HUES64 (cell line): ENCODE results near the gene SYNCRIP.
"Not testable (repeated sequence)": the region's sequence is repeated elsewhere in the genome, so short reads cannot be mapped to it uniquely, and the experiment has no call there.

ENCODE experiments used
- H3K27ac ChIP-seq: 2 replicates; pipeline ENCODE4 v1.7.0; 2013; ENCODE audit warnings: low read depth, low read length, inconsistent platforms
- H3K27me3 ChIP-seq: 2 replicates; pipeline ENCODE4 v1.6.1; 2013; ENCODE audit warnings: mild to moderate bottlenecking, low read length; ENCODE audit not compliant: insufficient read depth
- H3K36me3 ChIP-seq: 2 replicates; pipeline ENCODE4 v1.6.1; 2013; ENCODE audit warnings: mild to moderate bottlenecking, low read length; ENCODE audit not compliant: insufficient read depth
- H3K4me1 ChIP-seq: 2 replicates; pipeline ENCODE4 v1.6.1; 2013; ENCODE audit warnings: mild to moderate bottlenecking, low read length, moderate library complexity; ENCODE audit not compliant: insufficient read depth
- H3K4me3 ChIP-seq: 2 replicates; pipeline ENCODE4 v1.5.1; 2013; ENCODE audit warnings: mild to moderate bottlenecking, low read length, moderate library complexity
- H3K9ac ChIP-seq: 2 replicates; pipeline ENCODE4 v1.6.1; 2013; ENCODE audit warnings: mild to moderate bottlenecking, low read depth, low read length
- H3K9me3 ChIP-seq: 2 replicates; pipeline ENCODE4 v1.6.1; 2013; ENCODE audit warnings: low read depth, low read length; ENCODE audit not compliant: insufficient read depth
- WGBS: fragments of 150-250, 120-280 bp; methylation state at CpG from one replicate; pipeline ENCODE4 v1.1.7; 2013; ENCODE audit warnings: missing lambda C conversion rate; 5-methylcytosine and 5-hydroxymethylcytosine counted together

Gene SYNCRIP

DNA sequence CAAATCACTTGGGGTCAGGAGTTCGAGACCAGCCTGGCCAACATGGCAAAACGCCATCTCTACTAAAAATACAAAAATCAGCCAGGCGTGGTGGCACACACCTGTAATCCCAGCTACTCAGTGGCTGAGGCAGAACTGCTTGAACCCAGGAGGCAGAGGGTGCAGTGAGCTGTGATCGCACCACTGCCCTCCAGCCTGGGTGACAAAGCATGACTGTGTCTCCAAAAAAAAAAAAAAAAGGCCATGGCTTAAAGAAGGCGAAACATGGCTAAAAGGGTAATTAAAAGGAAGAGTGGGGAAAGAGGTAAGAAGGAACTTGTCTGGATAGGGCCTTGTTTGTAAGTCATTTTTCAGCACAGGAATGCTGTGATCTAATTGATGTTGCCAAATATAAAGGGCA, 11.6 kb downstream of the SYNCRIP start:
- not testable (repeated sequence) for H3K4me3 ChIP-seq, H3K4me1 ChIP-seq, H3K9me3 ChIP-seq, H3K27ac ChIP-seq, H3K27me3 ChIP-seq, H3K9ac ChIP-seq
- H3K36me3 ChIP-seq, result peaks cover 93% of the 10 kb centered on the region
- WGBS, result 95% methylated on average over 5 of the region's 5 CpGs

DNA sequence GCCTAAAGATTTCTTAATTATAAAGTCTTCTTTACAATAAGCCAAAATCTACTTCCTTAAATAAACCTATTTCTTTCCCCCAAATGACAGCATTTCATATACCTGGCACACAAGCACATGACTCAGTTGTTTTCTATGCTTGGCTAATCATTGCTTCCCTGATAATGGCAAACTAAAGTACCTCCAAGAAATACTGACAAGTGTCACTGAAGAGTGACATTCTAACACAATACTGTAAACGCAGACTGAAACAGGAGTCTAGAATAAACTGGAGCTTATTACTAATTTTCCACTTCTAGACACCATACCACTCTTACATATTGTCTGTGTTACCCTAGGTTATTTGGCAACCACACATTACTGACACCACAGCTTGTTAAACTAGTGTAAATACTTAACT, 14.3 kb downstream of the SYNCRIP start:
- Histone ChIP-seq H3K27ac (no peak overlapping the region), H3K9ac (no peak overlapping the region), H3K4me1 (0 out of 2 replicates have a peak, but pooled peaks cover 4% of the 10 kb centered on the region), H3K9me3 (no peaks in the 10 kb centered on the region), H3K36me3 (peaks cover 93% of the 10 kb centered on the region), H3K4me3 (no peak overlapping the region), H3K27me3 (no peaks in the 10 kb centered on the region)
- WGBS, result 94% methylated on average over 1 of the region's 1 CpG

DNA sequence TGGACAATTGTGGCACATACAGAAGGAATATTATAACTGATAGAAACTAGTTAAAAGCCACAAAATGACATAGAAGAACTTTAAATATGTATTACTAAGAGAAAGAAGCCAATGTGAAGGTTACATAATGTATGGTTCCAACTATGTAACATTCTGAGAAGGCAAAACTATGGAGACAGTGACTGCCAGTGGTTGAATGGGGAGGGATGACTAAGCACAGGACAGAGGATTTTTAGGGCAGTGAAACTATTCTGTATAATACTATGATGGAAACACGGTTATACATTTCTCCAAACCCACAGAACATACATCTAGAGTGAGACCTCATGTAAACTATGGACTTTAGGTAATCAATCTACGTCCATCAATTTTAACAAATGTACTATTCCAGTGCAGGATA, 22.4 kb downstream of the SYNCRIP start:
- no peaks in the 10 kb centered on the region for H3K4me1 ChIP-seq
- no peak overlapping the region for H3K4me3 ChIP-seq
- peaks cover 100% of the 10 kb centered on the region for H3K36me3 ChIP-seq
- no peak overlapping the region for H3K9ac ChIP-seq
- WGBS, result 100% methylated on average over 1 of the region's 2 CpGs
- H3K27ac ChIP-seq, result no peak overlapping the region
- no peaks in the 10 kb centered on the region for H3K27me3 ChIP-seq
- H3K9me3 ChIP-seq, result no peaks in the 10 kb centered on the region

DNA sequence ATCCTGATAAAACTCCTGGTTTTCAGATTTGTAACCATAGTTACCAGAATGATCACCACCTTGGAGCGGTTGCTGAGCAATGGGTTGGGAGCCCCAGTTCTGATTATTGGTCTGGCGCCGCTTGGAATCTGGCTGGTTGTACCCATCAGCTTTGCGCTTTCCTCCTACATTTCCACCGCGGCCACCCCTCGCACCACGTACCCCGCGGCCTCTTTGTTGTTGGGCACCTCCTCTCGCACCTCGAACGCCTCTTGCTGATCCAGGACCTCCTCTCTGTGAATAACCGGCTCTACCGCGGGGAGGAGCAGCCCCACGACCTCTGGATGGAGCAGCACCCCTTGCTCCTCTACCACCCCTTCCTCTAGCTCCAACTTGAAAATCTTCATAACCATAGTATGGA, 27.9 kb downstream of the SYNCRIP start:
- Histone ChIP-seq H3K9me3 (no peaks in the 10 kb centered on the region), H3K27ac (no peak overlapping the region), H3K36me3 (peaks cover 100% of the 10 kb centered on the region), H3K27me3 (no peaks in the 10 kb centered on the region), H3K9ac (no peak overlapping the region), H3K4me1 (no peaks in the 10 kb centered on the region), H3K4me3 (no peak overlapping the region)
- WGBS, result 95% methylated on average over 17 of the region's 17 CpGs

DNA sequence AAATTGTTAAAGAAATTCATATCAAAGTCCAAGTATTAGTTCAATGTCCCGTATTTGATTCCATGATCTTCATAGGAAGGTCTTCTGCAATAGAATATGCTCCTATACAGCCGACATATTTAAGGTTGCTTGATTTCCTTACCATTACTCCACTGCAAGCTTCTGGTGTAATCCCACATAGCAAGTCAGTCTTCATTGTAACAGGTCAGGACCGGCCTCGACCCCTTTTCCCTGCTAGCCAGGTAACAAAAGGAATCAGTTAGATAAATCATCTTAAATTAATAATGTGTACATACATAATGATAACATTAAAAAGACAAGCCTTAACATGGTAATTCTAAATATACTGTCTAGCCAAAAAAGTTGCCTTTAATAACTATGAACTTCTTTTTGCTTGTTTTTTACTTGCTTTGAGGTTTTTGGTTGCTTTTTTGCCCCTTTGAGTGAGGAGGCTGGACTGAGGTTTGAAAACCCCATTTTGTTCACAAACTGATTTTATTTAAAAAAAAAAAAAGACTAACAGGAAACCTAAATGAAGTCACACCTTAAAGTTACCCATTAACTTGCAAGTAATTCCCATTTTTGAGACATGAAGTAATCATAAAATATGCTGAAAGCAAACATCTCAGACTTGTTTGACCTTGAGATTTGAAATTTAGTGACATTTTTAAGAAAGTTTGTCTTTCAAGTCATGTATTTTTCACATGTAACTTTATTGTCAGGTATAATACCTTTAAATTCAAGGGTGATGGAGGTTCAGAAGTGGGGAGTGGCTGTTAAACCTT, 29.8 kb downstream of the SYNCRIP start:
- Histone ChIP-seq H3K9ac (no peak overlapping the region), H3K36me3 (peaks cover 100% of the 10 kb centered on the region), H3K27ac (no peak overlapping the region), H3K27me3 (no peaks in the 10 kb centered on the region), H3K4me3 (no peak overlapping the region), H3K9me3 (no peaks in the 10 kb centered on the region), H3K4me1 (no peaks in the 10 kb centered on the region)
- WGBS, result 98% methylated on average over 4 of the region's 4 CpGs

DNA sequence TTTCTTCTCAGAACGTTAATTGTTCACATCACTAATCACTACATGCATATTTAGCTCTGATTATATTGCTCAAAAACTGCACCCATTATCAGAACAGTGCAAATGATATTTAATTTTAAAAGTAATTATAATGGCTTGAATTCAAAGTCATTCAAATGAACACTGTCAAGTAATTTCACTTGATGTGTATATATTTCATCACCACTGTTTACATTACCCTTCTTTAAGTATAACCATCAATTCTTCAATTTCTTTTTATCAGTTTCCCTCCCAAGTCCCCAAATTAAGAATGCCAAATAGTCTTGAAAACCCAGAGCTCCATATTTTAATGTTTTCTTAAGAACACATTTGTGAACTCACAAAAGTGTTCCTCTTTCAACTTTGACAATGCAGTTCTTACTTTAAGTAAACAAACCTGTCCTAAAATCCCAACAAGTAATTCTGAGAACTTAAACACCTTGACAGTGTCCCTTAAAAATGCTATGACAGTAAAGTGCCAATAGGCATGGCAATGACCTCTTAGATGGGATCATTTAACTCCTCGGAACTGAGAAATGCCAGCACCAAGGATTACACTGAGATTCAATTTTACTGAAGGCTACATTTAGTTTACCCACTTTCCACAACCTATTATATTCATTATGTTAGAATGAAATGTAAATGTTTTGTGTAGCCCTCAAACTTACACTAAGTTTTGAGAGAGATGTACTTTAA, 32.3 kb downstream of the SYNCRIP start:
- Histone ChIP-seq H3K9me3 (no peaks in the 10 kb centered on the region), H3K4me1 (no peaks in the 10 kb centered on the region), H3K9ac (no peak overlapping the region), H3K27me3 (no peaks in the 10 kb centered on the region), H3K36me3 (peaks cover 82% of the 10 kb centered on the region), H3K4me3 (no peak overlapping the region), H3K27ac (no peak overlapping the region)
- WGBS, result 98% methylated on average over 2 of the region's 2 CpGs

DNA sequence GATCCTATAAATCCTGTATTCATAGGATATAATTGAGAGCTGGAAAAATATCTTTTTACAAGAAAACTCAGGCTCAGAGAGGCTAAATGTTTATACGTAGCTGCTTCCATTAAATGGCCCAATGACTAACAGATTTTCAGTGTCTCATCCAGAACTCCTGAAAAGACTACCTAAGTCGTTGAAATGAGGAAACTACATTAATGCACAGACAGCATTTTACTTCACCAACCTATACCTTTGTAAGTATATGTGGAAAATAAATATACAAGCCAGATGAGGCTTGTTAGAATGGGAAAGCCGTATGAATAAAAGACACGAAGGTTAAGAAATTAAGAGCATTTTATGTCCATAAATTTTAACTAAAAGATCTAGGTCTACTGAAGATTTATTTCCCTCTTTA, 40.6 kb downstream of the SYNCRIP start:
- Histone ChIP-seq H3K4me1 (no peaks in the 10 kb centered on the region), H3K9ac (no peak overlapping the region), H3K36me3 (0 out of 2 replicates have a peak, but pooled peaks cover 2% of the 10 kb centered on the region), H3K27ac (no peak overlapping the region), H3K4me3 (no peak overlapping the region), H3K9me3 (no peaks in the 10 kb centered on the region), H3K27me3 (no peaks in the 10 kb centered on the region)
- 100% methylated on average over 4 of the region's 4 CpGs for WGBS

DNA sequence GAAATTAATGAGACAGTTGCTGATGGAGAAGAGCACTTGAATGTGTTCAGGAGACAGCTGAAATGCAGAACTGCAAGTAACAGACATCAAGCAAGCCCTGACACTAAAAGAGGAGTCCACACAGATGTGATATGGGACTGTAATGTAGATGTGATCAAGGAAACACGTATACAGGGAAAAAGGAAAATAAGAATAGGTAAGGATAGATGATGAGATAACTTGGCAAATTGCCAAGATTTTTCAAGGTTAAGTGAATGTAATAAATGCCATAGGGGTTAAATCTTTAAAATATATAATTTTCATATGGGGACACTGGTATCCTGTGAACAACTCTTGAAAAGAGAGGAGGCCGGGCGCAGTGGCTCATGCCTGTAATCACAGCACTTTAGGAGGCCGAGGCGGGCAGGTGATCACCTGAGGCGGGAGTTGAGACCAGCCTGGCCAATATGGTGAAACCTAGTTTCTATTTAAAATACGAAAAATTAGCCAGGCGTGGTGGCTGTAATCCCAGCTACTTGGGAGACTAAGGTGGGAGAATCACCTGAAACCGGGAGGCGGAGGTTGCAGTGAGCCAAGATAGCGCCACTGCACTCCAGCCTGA, 41.9 kb downstream of the SYNCRIP start:
- Histone ChIP-seq H3K36me3 (no peaks in the 10 kb centered on the region), H3K4me1 (no peaks in the 10 kb centered on the region), H3K27me3 (peaks cover 9% of the 10 kb centered on the region; the same call in 1 of the 2 replicates), H3K27ac (no peak overlapping the region), H3K9ac (no peak overlapping the region), H3K9me3 (no peaks in the 10 kb centered on the region), H3K4me3 (no peak overlapping the region)
- WGBS, result 92% methylated on average over 11 of the region's 11 CpGs

DNA sequence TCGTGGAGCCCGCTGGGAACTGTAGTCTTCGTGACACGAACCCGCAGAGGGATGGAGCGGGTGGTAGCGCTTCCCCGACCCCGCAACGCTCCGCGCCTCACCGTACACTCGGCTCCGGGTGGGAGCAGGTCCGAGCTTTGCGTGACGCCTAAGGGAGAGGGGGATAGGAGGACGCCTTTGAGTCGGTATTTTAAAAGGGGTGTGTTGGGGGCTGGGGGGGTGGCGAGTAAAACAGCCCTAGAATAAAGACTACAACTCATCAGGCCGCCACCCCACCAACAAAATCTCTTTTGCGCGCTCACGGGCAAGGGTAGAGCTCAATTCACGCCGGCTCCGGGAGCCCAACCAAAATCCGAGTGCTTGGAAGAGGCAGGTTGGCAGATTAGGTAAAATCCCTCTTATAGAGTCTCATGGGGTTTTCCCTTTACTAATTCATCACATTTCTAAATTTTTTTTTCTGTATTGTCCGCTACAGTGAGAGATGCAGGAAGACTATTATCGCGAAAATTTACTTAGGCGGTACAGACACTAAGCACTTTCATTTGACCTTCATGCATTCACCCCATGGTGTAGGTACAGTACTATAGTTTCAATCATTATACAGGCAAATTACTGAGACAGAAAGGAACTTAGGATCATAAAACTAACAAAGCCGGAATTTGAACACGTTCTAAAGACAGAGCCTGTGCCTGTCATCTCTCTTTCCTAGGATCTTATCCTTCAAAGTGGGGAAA, 48.3 kb downstream of the SYNCRIP start:
- H3K4me3 ChIP-seq, result peak overlapping the region; percentile 78
- H3K36me3 ChIP-seq, result no peaks in the 10 kb centered on the region
- H3K27ac ChIP-seq, result peak overlapping the region; percentile 82
- peak overlapping the region; percentile 69 for H3K9ac ChIP-seq
- 3% methylated on average over 32 of the region's 35 CpGs for WGBS
- H3K4me1 ChIP-seq, result 0 out of 2 replicates have a peak, but pooled peaks cover 7% of the 10 kb centered on the region
- H3K9me3 ChIP-seq, result no peaks in the 10 kb centered on the region
- H3K27me3 ChIP-seq, result peaks cover 27% of the 10 kb centered on the region

DNA sequence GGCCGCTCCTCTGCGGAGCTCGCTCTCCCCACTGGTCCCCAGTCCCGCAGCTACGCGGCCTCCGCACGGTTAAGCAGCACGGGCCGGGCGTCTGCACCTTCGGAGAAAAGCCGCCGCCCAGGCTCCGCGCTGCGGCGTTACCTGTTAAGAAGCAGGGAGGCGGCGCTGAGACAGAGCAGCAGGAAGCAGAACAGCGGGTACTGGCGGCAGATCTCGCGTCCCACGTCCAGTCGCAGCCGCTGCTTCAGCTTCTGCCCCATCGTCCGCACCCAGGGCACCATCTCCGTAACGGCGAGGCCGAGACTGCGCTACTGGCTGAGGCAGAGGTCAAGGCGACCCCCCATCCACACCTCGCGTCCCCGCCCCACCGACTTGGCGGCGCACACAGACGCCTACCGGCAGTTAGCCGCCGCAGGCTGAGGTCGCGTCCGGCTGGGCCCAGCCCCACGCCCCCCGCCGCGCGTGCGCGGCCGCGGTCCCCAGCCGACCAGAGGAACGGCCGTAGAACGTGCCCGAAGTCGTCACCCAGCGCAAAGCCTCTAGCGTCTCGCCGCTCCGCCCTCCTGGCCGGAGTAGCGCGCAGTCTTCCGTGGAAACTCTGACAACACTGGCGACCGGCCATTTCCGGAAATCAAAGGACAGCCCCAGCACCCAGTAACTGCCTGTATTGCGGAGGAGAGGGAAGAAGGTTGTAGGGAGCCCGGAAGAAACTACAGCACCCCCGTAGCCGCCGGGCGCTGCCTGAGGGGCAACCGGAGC, 49.1 kb downstream of the SYNCRIP start, which contains the start of gene SNX14:
TSS of gene SNX14 (minus strand) at position 421 of the 759 bp plus-strand sequence. CDS start at position 281, 140 bp downstream.
- Histone ChIP-seq H3K27me3 (peaks cover 27% of the 10 kb centered on the region), H3K4me3 (peak within 1 kb of the TSS; percentile 78), H3K9ac (peak within 1 kb of the TSS; percentile 69), H3K9me3 (no peaks in the 10 kb centered on the region), H3K36me3 (no peaks in the 10 kb centered on the region), H3K27ac (peak within 1 kb of the TSS; percentile 82), H3K4me1 (0 out of 2 replicates have a peak, but pooled peaks cover 7% of the 10 kb centered on the region)
- under 1% methylated on average over 82 of the region's 82 CpGs for WGBS
